CD4-positive, alpha-beta T cell (primary cell): ENCODE data around the gene SUPT3H. TPM values are rescaled to one million over a fixed set of nuclear protein-coding genes. Genes with fewer than 3 reads are reported as not detected.

Source experiments
- ATAC-seq: fragments of 200-7000 bp; cut with Tn5 transposase; one replicate; pipeline ENCODE4 v1.10.0; 2022; ENCODE audit warnings: mild to moderate bottlenecking; ENCODE audit not compliant: poor library complexity
- CTCF ChIA-PET: fragments of 350-600 bp; sonication (Branson Sonifier 250); formaldehyde crosslinking; loops from one replicate; lab custom pipeline; 2021; ENCODE audit warnings: antibody characterized with exemption, inconsistent platforms; lab: Charles Lee
- POLR2A ChIA-PET: fragments of 350-600 bp; sonication (Branson Sonifier 250); formaldehyde crosslinking; loops from one replicate; lab custom pipeline; 2021; ENCODE audit warnings: antibody characterized with exemption, inconsistent platforms; lab: Charles Lee
- DNase-seq, 14 experiments: peaks; one replicate each; pipeline ENCODE4 v3.0.0-alpha.2; 2013 to 2020; ENCODE audit warnings: mixed read lengths in 2 of 14
- H3K27ac ChIP-seq, 2 donors: one replicate each; pipeline versions ENCODE4 v1.5.1 to v1.7.0; 2013; ENCODE audit warnings: low read length in 2 of 2, low read depth in 1 of 2, mild to moderate bottlenecking in 1 of 2
- H3K27me3 ChIP-seq, 2 experiments: 1 replicate in 1 of 2; 2 replicates in 1 of 2; pipeline versions ENCODE4 v1.6.1 to v1.7.0; 2013; ENCODE audit warnings: low read length in 2 of 2, control low read depth in 1 of 2, mild to moderate bottlenecking in 1 of 2, moderate library complexity in 1 of 2; ENCODE audit not compliant: insufficient read depth in 2 of 2, control insufficient read depth in 1 of 2
- H3K36me3 ChIP-seq: one replicate; pipeline ENCODE4 v1.6.1; 2013; ENCODE audit warnings: low read length, control low read depth; ENCODE audit not compliant: insufficient read depth
- H3K4me1 ChIP-seq: one replicate; pipeline ENCODE4 v1.6.1; 2013; ENCODE audit warnings: low read length, control low read depth; ENCODE audit not compliant: insufficient read depth
- H3K4me3 ChIP-seq: one replicate; pipeline ENCODE4 v1.5.1; 2013; ENCODE audit warnings: mild to moderate bottlenecking, low read length, moderate library complexity
- H3K9me3 ChIP-seq, 2 experiments: 1 replicate in 1 of 2; 2 replicates in 1 of 2; pipeline versions ENCODE4 v1.6.1 to v1.7.0; 2013; ENCODE audit warnings: low read length in 2 of 2, mild to moderate bottlenecking in 2 of 2, control low read depth in 1 of 2, moderate library complexity in 1 of 2; ENCODE audit not compliant: control insufficient read depth in 1 of 2, insufficient read depth in 1 of 2
- H3K27ac Mint-ChIP-seq: one replicate; pipeline ENCODE4 v1.8.0; 2020; ENCODE audit warnings: mixed read lengths
- H3K27me3 Mint-ChIP-seq: one replicate; pipeline ENCODE4 v1.8.0; 2021; ENCODE audit warnings: mixed read lengths
- H3K36me3 Mint-ChIP-seq: one replicate; pipeline ENCODE4 v1.8.0; 2021; ENCODE audit warnings: low read depth, mixed read lengths
- H3K4me1 Mint-ChIP-seq: one replicate; pipeline ENCODE4 v1.8.0; 2021; ENCODE audit warnings: low read depth, mixed read lengths
- H3K4me3 Mint-ChIP-seq: one replicate; pipeline ENCODE4 v1.8.0; 2020; ENCODE audit warnings: mild to moderate bottlenecking, mixed read lengths
- H3K9me3 Mint-ChIP-seq: one replicate; pipeline ENCODE4 v1.8.0; 2020; ENCODE audit warnings: mixed read lengths
- intact Hi-C, 2 experiments: fragments of 100-400 bp; cut with DNase I in 1 of 2; cut with micrococcal nuclease in 1 of 2; formaldehyde crosslinking; loops; one replicate each; pipeline versions ENCODE4 v1.15.1 to v1.9.0; 2023 to 2025; cut with DNase I, micrococcal nuclease
- total RNA-seq, 174 experiments: library from RNA in 2 of 174; stranded (reverse) in 2 of 174; gene quantifications; one replicate each; pipeline ENCODE4 v1.2.3 and lab custom pipeline; 2021 to 2026
- TF ChIP-seq, protein P1 (sequence below): fragments of 200-600 bp; IDR thresholded peaks from one replicate; pipeline ENCODE4 v1.8.0; 2022; ENCODE audit warnings: antibody characterized with exemption, mild to moderate bottlenecking

The SUPT3H gene
- total RNA-seq, 2 experiments from 2014 or later, result 8.9 to 10.5 TPM

DNA sequence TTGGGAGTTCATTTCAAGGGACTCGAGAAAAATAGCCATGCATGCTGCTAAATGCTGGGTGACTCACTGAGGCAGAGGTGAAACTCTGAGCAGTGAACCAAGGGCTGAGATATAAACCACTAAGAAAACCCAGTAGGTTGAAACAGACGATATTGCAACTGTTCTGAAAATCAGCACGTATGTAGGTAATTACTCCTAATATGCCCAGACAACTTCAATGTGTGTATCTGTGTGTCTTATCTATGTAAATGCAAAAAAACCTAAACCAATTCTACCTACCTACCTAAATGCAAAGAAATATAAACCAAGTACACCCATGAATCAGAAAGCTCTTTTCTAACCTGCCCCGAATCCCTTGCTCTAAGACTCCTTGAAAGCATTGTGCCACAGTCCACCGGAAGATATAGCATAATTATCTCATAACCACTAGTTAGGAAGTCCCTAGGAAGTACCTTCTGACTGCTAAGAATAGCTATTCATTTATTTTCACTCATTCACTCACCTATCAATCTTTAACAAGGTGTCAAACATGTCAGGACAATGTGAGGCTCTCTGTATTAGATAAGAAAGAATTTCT is 508.3 kb downstream of the SUPT3H start:
- Mint-ChIP-seq H3K27ac (no peak overlapping the region), H3K4me1 (peaks cover 16% of the 10 kb centered on the region), H3K36me3 (peaks cover 53% of the 10 kb centered on the region), H3K27me3 (no peaks in the 10 kb centered on the region), H3K4me3 (no peak overlapping the region), H3K9me3 (peaks cover 13% of the 10 kb centered on the region)
- H3K4me3 ChIP-seq, result no peak overlapping the region
- ChIA-PET CTCF (no interaction called here), POLR2A (no interaction called here)
- no peak overlapping the region for H3K27ac ChIP-seq
- no peaks in the 10 kb centered on the region for H3K4me1 ChIP-seq
- no peak for DNase-seq
- TF ChIP-seq, protein P1, sequence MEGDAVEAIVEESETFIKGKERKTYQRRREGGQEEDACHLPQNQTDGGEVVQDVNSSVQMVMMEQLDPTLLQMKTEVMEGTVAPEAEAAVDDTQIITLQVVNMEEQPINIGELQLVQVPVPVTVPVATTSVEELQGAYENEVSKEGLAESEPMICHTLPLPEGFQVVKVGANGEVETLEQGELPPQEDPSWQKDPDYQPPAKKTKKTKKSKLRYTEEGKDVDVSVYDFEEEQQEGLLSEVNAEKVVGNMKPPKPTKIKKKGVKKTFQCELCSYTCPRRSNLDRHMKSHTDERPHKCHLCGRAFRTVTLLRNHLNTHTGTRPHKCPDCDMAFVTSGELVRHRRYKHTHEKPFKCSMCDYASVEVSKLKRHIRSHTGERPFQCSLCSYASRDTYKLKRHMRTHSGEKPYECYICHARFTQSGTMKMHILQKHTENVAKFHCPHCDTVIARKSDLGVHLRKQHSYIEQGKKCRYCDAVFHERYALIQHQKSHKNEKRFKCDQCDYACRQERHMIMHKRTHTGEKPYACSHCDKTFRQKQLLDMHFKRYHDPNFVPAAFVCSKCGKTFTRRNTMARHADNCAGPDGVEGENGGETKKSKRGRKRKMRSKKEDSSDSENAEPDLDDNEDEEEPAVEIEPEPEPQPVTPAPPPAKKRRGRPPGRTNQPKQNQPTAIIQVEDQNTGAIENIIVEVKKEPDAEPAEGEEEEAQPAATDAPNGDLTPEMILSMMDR, result no peak
- peaks cover 3 to 8% of the 10 kb centered on the region in 2 experiments for H3K9me3 ChIP-seq
- intact Hi-C loops, result no loop called here
- no peaks in the 10 kb centered on the region for H3K27me3 ChIP-seq
- ATAC-seq, result no peak
- H3K36me3 ChIP-seq, result peaks cover 6% of the 10 kb centered on the region

DNA sequence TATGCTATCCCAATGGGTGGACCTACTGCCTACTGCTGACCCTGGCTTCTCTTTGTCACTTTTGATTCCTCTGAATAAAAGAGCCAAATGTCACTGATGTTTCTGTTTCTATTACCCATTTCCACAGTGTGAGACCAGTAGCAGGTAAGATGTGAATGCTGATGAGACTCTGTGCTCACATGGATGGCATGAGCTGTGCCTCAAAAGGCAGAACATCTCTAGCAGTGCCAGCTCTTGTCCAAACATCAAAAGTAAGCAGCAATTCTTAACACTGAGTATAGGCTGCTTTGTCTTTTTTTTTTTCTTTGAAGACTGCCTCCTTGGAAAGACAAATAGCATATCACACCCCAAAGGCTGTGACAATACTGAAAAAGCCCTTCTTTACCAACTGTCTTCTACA is 508.8 kb downstream of the SUPT3H start:
- TF ChIP-seq, protein P1, result no peak
- intact Hi-C loops, result no loop called here
- Mint-ChIP-seq H3K9me3 (peaks cover 13% of the 10 kb centered on the region), H3K4me3 (no peak overlapping the region), H3K27ac (no peak overlapping the region), H3K27me3 (no peaks in the 10 kb centered on the region), H3K4me1 (peaks cover 16% of the 10 kb centered on the region), H3K36me3 (peaks cover 58% of the 10 kb centered on the region)
- ChIA-PET CTCF (no interaction called here), POLR2A (no interaction called here)
- Histone ChIP-seq H3K9me3 (peaks cover 4 to 8% of the 10 kb centered on the region in 2 experiments), H3K27me3 (no peaks in the 10 kb centered on the region), H3K27ac (no peak overlapping the region), H3K4me1 (no peaks in the 10 kb centered on the region), H3K36me3 (peaks cover 6% of the 10 kb centered on the region), H3K4me3 (no peak overlapping the region)
- no peak for DNase-seq
- ATAC-seq, result no peak

DNA sequence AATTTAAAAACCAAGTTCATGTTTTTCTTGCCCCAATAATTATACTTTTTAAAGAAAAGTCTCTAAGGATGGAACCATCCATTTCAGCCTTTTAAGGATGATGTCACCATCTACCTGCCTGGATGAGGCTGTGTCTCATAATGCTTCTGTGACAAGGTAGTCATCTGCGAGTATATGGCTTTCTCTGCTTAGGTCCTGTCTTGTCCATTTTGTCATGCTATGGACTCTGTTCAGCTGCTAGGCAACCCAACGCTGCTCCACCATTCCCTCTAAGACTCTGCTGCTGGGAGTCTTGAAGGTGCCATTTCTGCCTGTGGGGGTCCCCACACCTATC is 509.4 kb downstream of the SUPT3H start:
- ChIA-PET POLR2A (no interaction called here), CTCF (no interaction called here)
- Histone ChIP-seq H3K27me3 (no peaks in the 10 kb centered on the region), H3K9me3 (peaks cover 4 to 8% of the 10 kb centered on the region in 2 experiments), H3K4me3 (no peak overlapping the region), H3K4me1 (no peaks in the 10 kb centered on the region), H3K36me3 (peaks cover 6% of the 10 kb centered on the region), H3K27ac (no peak overlapping the region)
- DNase-seq, result no peak
- H3K4me1 Mint-ChIP-seq, result peaks cover 16% of the 10 kb centered on the region
- peaks cover 64% of the 10 kb centered on the region for H3K36me3 Mint-ChIP-seq
- H3K4me3 Mint-ChIP-seq, result no peak overlapping the region
- TF ChIP-seq, protein P1, result no peak
- ATAC-seq, result no peak
- H3K27ac Mint-ChIP-seq, result no peak overlapping the region
- peaks cover 13% of the 10 kb centered on the region for H3K9me3 Mint-ChIP-seq
- no peaks in the 10 kb centered on the region for H3K27me3 Mint-ChIP-seq
- intact Hi-C loops, result no loop called here
